Measurements from ENCODE around the gene SOX14. TPM values are rescaled to one million over a fixed set of nuclear protein-coding genes. Genes with fewer than 3 reads are reported as not detected.

SOX14 gene
- total and polyA plus RNA-seq, 2 of the 4 experiments (the other 2 are of a cell fraction) = not detected

GRCh38 chr3:137761099-137761562, 3.0 kb upstream of the SOX14 start:
- H4K5ac ChIP-seq (ENCODE audit: low read depth, low read length) = no peak overlapping the region
- no peak overlapping the region for H3K18ac ChIP-seq (ENCODE audit: low read depth, low read length)
- no peaks in the 10 kb centered on the region for H3K79me1 ChIP-seq (ENCODE audit: low read depth in 1 of 2, low read length in 2 of 2)
- POLR2A ChIA-PET (ENCODE audit: unreplicated experiment) = no interaction called here
- H4K20me1 ChIP-seq (ENCODE audit: insufficient read depth, low read length) = no peaks in the 10 kb centered on the region
- in situ Hi-C loops (cut with MboI; ENCODE audit: low sequenced_read_pairs) = no loop called here
- no peak overlapping the region for H3K14ac ChIP-seq (replicated peaks; ENCODE audit: low read depth, low read length)
- dilution Hi-C loops (cut with HindIII; ENCODE audit: low sequenced_read_pairs, unreplicated experiment) = no loop called here
- H2BK5ac ChIP-seq (ENCODE audit: low read depth, low read length, poor library complexity, severe bottlenecking) = no peak overlapping the region
- H2AK5ac ChIP-seq (ENCODE audit: low read depth, low read length) = no peak overlapping the region
- H3K9ac ChIP-seq (ENCODE audit: low read depth, low read length) = no peak overlapping the region
- H3K56ac ChIP-seq (ENCODE audit: extremely low read depth, insufficient read depth, low read length) = no peak overlapping the region
- no TSS peak for BruUV-seq (replicated peaks)
- H2BK20ac ChIP-seq (ENCODE audit: low read depth, low read length) = no peak overlapping the region
- H2BK15ac ChIP-seq (ENCODE audit: low read depth, low read length) = no peak overlapping the region
- no peak for TF ChIP-seq BHLHE40 (IDR thresholded peaks at IDR 0.05; ENCODE audit: low read depth, low read length)
- TF ChIP-seq CHD1 (IDR thresholded peaks at IDR 0.05; ENCODE audit: low read depth, low read length) = no peak
- no peak for TF ChIP-seq RCOR1 (IDR thresholded peaks at IDR 0.05; ENCODE audit: insufficient replicate concordance, low read length)
- no peak for TF ChIP-seq NFE2L2 (IDR thresholded peaks at IDR 0.05; ENCODE audit: low read depth, low read length)
- no peak for TF ChIP-seq RFX5 (IDR thresholded peaks at IDR 0.05; ENCODE audit: low read depth, low read length)
- TF ChIP-seq, protein P1, sequence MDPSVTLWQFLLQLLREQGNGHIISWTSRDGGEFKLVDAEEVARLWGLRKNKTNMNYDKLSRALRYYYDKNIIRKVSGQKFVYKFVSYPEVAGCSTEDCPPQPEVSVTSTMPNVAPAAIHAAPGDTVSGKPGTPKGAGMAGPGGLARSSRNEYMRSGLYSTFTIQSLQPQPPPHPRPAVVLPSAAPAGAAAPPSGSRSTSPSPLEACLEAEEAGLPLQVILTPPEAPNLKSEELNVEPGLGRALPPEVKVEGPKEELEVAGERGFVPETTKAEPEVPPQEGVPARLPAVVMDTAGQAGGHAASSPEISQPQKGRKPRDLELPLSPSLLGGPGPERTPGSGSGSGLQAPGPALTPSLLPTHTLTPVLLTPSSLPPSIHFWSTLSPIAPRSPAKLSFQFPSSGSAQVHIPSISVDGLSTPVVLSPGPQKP (IDR thresholded peaks at IDR 0.05; ENCODE audit: borderline replicate concordance, low read depth, low read length) = no peak
- no peaks in the 10 kb centered on the region for H3K4me1 ChIP-seq (ENCODE audit: control insufficient read depth, insufficient read depth, low read length)
- no peak overlapping the region for H2AFZ ChIP-seq (replicated peaks; ENCODE audit: low read length, poor library complexity)
- 2% methylated on average over 20 of the region's 24 CpGs; no CpG with 5 or more reads in 1 of the 2 experiments for WGBS, 2 experiments (ENCODE audit: extremely low coverage in 2 of 2, insufficient read length in 1 of 2)
- no peak overlapping the region for H2AK9ac ChIP-seq (replicated peaks; ENCODE audit: low read depth, low read length, poor library complexity)
- no peak overlapping the region for H3K4me2 ChIP-seq (ENCODE audit: low read depth, low read length)
- H3K23ac ChIP-seq (ENCODE audit: low read depth, low read length) = no peak overlapping the region
- no peak for DNase-seq
- no peak overlapping the region for H4K8ac ChIP-seq (ENCODE audit: low read depth in 2 of 2, low read length in 2 of 2)
- H3K4ac ChIP-seq (ENCODE audit: low read depth, low read length) = no peak overlapping the region
- H3K36me3 ChIP-seq (ENCODE audit: control insufficient read depth, insufficient read depth, low read length) = no peaks in the 10 kb centered on the region
- CTCF ChIA-PET = interaction anchor here (0.6 kb wide), 1 partner anchor 639 kb away, joined by 12 read pairs; no protein-coding TSS in a partner anchor
- peaks cover under 1% of the 10 kb centered on the region; the same call in 1 of the 2 replicates for H3K9me3 ChIP-seq (ENCODE audit: control insufficient read depth, insufficient read depth, low read length)
- no peak overlapping the region for H3K27ac ChIP-seq (ENCODE audit: insufficient read depth, low read length)
- H3K27me3 ChIP-seq (ENCODE audit: control insufficient read depth, insufficient read depth, low read length) = peaks cover 50% of the 10 kb centered on the region
- no peak overlapping the region for H2BK120ac ChIP-seq (ENCODE audit: low read depth, low read length)
- H3K4me3 ChIP-seq (ENCODE audit: insufficient read depth, low read depth, low read length) = no peak overlapping the region
- H3K9me1 ChIP-seq (ENCODE audit: insufficient read depth, low read length) = no peaks in the 10 kb centered on the region
- H4K91ac ChIP-seq (ENCODE audit: insufficient read depth, low read depth, low read length) = no peak overlapping the region
- no peak for ATAC-seq (ENCODE audit: low read depth)
- intact Hi-C loops (cut with micrococcal nuclease) = no loop called here

Data from IMR-90 (cell line).